ENCODE measurements around the gene KASH5. TPM values are rescaled to one million over a fixed set of nuclear protein-coding genes. Genes with fewer than 3 reads are reported as not detected.

The KASH5 gene
- total RNA-seq, result not detected
- not detected for polyA plus RNA-seq

- Mint-ChIP-seq H3K27ac (peak within 1 kb of the TSS; percentile 41 to 93 (median 62)), H3K4me1 (peaks cover 5 to 18% (median 9%) of the 10 kb centered on the region in 4 donors), H3K27me3 (no peaks in the 10 kb centered on the region)
These were observed at the start of gene KASH5 for GRCh38 chr19:49387936-49388372. TSS of gene KASH5 (plus strand) at chr19:49388249. CDS start at chr19:49390884, 2,635 bp downstream.

GRCh38 chr19:49338691-49339300 lies 49.3 kb upstream of the KASH5 start:
- Histone ChIP-seq H3K9me3 (ENCODE audit: control insufficient read depth in 2 of 2, low read length in 2 of 2) (no peaks in the 10 kb centered on the region), H3K27ac (ENCODE audit: insufficient read depth, low read length, poor library complexity, severe bottlenecking) (no peak overlapping the region), H3K4me1 (ENCODE audit: control insufficient read depth, insufficient read depth, low read length, poor library complexity, severe bottlenecking) (peaks cover 47% of the 10 kb centered on the region), H3K4me3 (ENCODE audit: low read depth, low read length) (no peak overlapping the region), H3K27me3 (ENCODE audit: control insufficient read depth, insufficient read depth, low read length) (no peaks in the 10 kb centered on the region), H3K36me3 (ENCODE audit: control insufficient read depth, insufficient read depth, low read length) (peaks cover 14% of the 10 kb centered on the region)
- Mint-ChIP-seq H3K4me1 (peaks cover 8 to 61% (median 31%) of the 10 kb centered on the region in 4 donors), H3K4me3 (peak overlapping the region in 3 of 4 donors; percentile 32 to 93 (median 46)), H3K9me3 (peaks cover 0 to 1% (median 0%) of the 10 kb centered on the region in 7 donors), H3K36me3 (peaks cover 35% of the 10 kb centered on the region), H3K27me3 (no peaks in the 10 kb centered on the region), H3K27ac (peak overlapping the region in 2 of 3 donors; percentile 26 to 89)
- DNase-seq, result no peak
- ATAC-seq (ENCODE audit: low read depth in 2 of 2), result no peak

More at GRCh38 chr19:49387936-49388372, at the start of gene KASH5:
- H3K4me1 ChIP-seq (ENCODE audit: control insufficient read depth, insufficient read depth, low read length, poor library complexity, severe bottlenecking), result peaks cover 11% of the 10 kb centered on the region
- no peaks in the 10 kb centered on the region for H3K9me3 ChIP-seq (ENCODE audit: control insufficient read depth in 2 of 2, low read length in 2 of 2)
- Mint-ChIP-seq H3K36me3 (no peaks in the 10 kb centered on the region), H3K4me3 (peak within 1 kb of the TSS in 3 of 4 donors; percentile 15 to 70 (median 65)), H3K9me3 (no peaks in the 10 kb centered on the region)
- H3K4me3 ChIP-seq (ENCODE audit: low read depth, low read length), result no peak within 1 kb of the TSS
- no peak within 1 kb of the TSS for H3K27ac ChIP-seq (ENCODE audit: insufficient read depth, low read length, poor library complexity, severe bottlenecking)
- peaks cover 3% of the 10 kb centered on the region for H3K27me3 ChIP-seq (ENCODE audit: control insufficient read depth, insufficient read depth, low read length)
- no peaks in the 10 kb centered on the region for H3K36me3 ChIP-seq (ENCODE audit: control insufficient read depth, insufficient read depth, low read length)
- DNase-seq (peak; percentile 47 to 81 (median 75)), ATAC-seq (ENCODE audit: low read depth in 2 of 2) (peak; percentile 50 to 73)

- no peaks in the 10 kb centered on the region for H3K27me3 ChIP-seq (ENCODE audit: control insufficient read depth, insufficient read depth, low read length)
- Mint-ChIP-seq H3K36me3 (peaks cover 35% of the 10 kb centered on the region), H3K27ac (peak overlapping the region in 1 of 3 donors; percentile 59), H3K4me3 (peak overlapping the region in 2 of 4 donors; percentile 50 to 51), H3K4me1 (peaks cover 5 to 56% (median 26%) of the 10 kb centered on the region in 4 donors), H3K9me3 (peaks cover 0 to 1% (median 0%) of the 10 kb centered on the region in 7 donors), H3K27me3 (no peaks in the 10 kb centered on the region)
- H3K27ac ChIP-seq (ENCODE audit: insufficient read depth, low read length, poor library complexity, severe bottlenecking), result no peak overlapping the region
- H3K9me3 ChIP-seq (ENCODE audit: control insufficient read depth in 2 of 2, low read length in 2 of 2), result no peaks in the 10 kb centered on the region
- no peak for ATAC-seq (ENCODE audit: low read depth in 2 of 2)
- DNase-seq, result no peak
- H3K4me3 ChIP-seq (ENCODE audit: low read depth, low read length), result no peak overlapping the region
- peaks cover 40% of the 10 kb centered on the region for H3K4me1 ChIP-seq (ENCODE audit: control insufficient read depth, insufficient read depth, low read length, poor library complexity, severe bottlenecking)
- peaks cover 14% of the 10 kb centered on the region for H3K36me3 ChIP-seq (ENCODE audit: control insufficient read depth, insufficient read depth, low read length)
These were observed 48.6 kb upstream of the KASH5 start for GRCh38 chr19:49339301-49340068.

- no peak for ATAC-seq (ENCODE audit: low read depth in 2 of 2)
- no peak overlapping the region for H3K27ac ChIP-seq (ENCODE audit: insufficient read depth, low read length, poor library complexity, severe bottlenecking)
- H3K4me1 Mint-ChIP-seq, result peaks cover 5 to 48% (median 23%) of the 10 kb centered on the region in 4 donors
- H3K36me3 Mint-ChIP-seq, result peaks cover 42% of the 10 kb centered on the region
- H3K27ac Mint-ChIP-seq, result peak overlapping the region in 2 of 3 donors; percentile 59 to 80
- H3K27me3 Mint-ChIP-seq, result no peaks in the 10 kb centered on the region
- H3K9me3 ChIP-seq (ENCODE audit: control insufficient read depth in 2 of 2, low read length in 2 of 2), result no peaks in the 10 kb centered on the region
- no peaks in the 10 kb centered on the region for H3K27me3 ChIP-seq (ENCODE audit: control insufficient read depth, insufficient read depth, low read length)
- no peak overlapping the region for H3K4me3 ChIP-seq (ENCODE audit: low read depth, low read length)
- peaks cover 14% of the 10 kb centered on the region for H3K36me3 ChIP-seq (ENCODE audit: control insufficient read depth, insufficient read depth, low read length)
- peaks cover 33% of the 10 kb centered on the region for H3K4me1 ChIP-seq (ENCODE audit: control insufficient read depth, insufficient read depth, low read length, poor library complexity, severe bottlenecking)
- peak overlapping the region in 2 of 4 donors; percentile 43 to 50 for H3K4me3 Mint-ChIP-seq
- no peak for DNase-seq
- H3K9me3 Mint-ChIP-seq, result peaks cover 0 to 1% (median 0%) of the 10 kb centered on the region in 7 donors
These were observed 47.8 kb upstream of the KASH5 start for GRCh38 chr19:49340069-49340864.

- peak overlapping the region in 1 of 4 donors; percentile 50 for H3K4me3 Mint-ChIP-seq
- H3K36me3 ChIP-seq (ENCODE audit: control insufficient read depth, insufficient read depth, low read length), result peaks cover 14% of the 10 kb centered on the region
These were observed 47.0 kb upstream of the KASH5 start for GRCh38 chr19:49340865-49341718.

GRCh38 chr19:49342291-49342721 lies 45.7 kb upstream of the KASH5 start:
- peak overlapping the region in 2 of 3 donors; percentile 1 to 57 for H3K27ac Mint-ChIP-seq
- peak overlapping the region in 2 of 4 donors; percentile 22 to 46 for H3K4me3 Mint-ChIP-seq
- no peaks in the 10 kb centered on the region for H3K27me3 Mint-ChIP-seq
- peaks cover 0 to 28% (median 9%) of the 10 kb centered on the region in 4 donors for H3K4me1 Mint-ChIP-seq
- Histone ChIP-seq H3K27me3 (ENCODE audit: control insufficient read depth, insufficient read depth, low read length) (no peaks in the 10 kb centered on the region), H3K4me1 (ENCODE audit: control insufficient read depth, insufficient read depth, low read length, poor library complexity, severe bottlenecking) (peaks cover 12% of the 10 kb centered on the region), H3K27ac (ENCODE audit: insufficient read depth, low read length, poor library complexity, severe bottlenecking) (no peak overlapping the region), H3K4me3 (ENCODE audit: low read depth, low read length) (no peak overlapping the region), H3K36me3 (ENCODE audit: control insufficient read depth, insufficient read depth, low read length) (peaks cover 11% of the 10 kb centered on the region), H3K9me3 (ENCODE audit: control insufficient read depth in 2 of 2, low read length in 2 of 2) (no peaks in the 10 kb centered on the region)
- peaks cover 32% of the 10 kb centered on the region for H3K36me3 Mint-ChIP-seq
- ATAC-seq (ENCODE audit: low read depth in 2 of 2) (no peak), DNase-seq (no peak)
- peaks cover 0 to 1% (median 0%) of the 10 kb centered on the region in 7 donors for H3K9me3 Mint-ChIP-seq

More at GRCh38 chr19:49340865-49341718, 47.0 kb upstream of the KASH5 start:
- no peak for ATAC-seq (ENCODE audit: low read depth in 2 of 2)
- DNase-seq, result no peak
- H3K27ac ChIP-seq (ENCODE audit: insufficient read depth, low read length, poor library complexity, severe bottlenecking), result no peak overlapping the region
- Mint-ChIP-seq H3K36me3 (peaks cover 35% of the 10 kb centered on the region), H3K27me3 (no peaks in the 10 kb centered on the region), H3K4me1 (peaks cover 0 to 40% (median 18%) of the 10 kb centered on the region in 4 donors), H3K9me3 (peaks cover 0 to 1% (median 0%) of the 10 kb centered on the region in 7 donors), H3K27ac (peak overlapping the region in 1 of 3 donors; percentile 80)
- H3K9me3 ChIP-seq (ENCODE audit: control insufficient read depth in 2 of 2, low read length in 2 of 2), result no peaks in the 10 kb centered on the region
- peaks cover 24% of the 10 kb centered on the region for H3K4me1 ChIP-seq (ENCODE audit: control insufficient read depth, insufficient read depth, low read length, poor library complexity, severe bottlenecking)
- no peaks in the 10 kb centered on the region for H3K27me3 ChIP-seq (ENCODE audit: control insufficient read depth, insufficient read depth, low read length)
- no peak overlapping the region for H3K4me3 ChIP-seq (ENCODE audit: low read depth, low read length)

Measured in CD4-positive, CD25-positive, alpha-beta regulatory T cell (primary cell).